CD4-positive, alpha-beta T cell treated with Interleukin-6 at 100 ng/mL for 8 hours (primary cell): Measurements from ENCODE around the gene CREB1.
"Not testable (repeated sequence)": the region's sequence is repeated elsewhere in the genome, so short reads cannot be mapped to it uniquely, and the experiment has no call there.

Experiments used
- DNase-seq: peaks from one replicate; pipeline ENCODE4 v3.0.0-alpha.2; 2020; ENCODE audit warnings: mixed read lengths, low spot score

Gene CREB1

DNA sequence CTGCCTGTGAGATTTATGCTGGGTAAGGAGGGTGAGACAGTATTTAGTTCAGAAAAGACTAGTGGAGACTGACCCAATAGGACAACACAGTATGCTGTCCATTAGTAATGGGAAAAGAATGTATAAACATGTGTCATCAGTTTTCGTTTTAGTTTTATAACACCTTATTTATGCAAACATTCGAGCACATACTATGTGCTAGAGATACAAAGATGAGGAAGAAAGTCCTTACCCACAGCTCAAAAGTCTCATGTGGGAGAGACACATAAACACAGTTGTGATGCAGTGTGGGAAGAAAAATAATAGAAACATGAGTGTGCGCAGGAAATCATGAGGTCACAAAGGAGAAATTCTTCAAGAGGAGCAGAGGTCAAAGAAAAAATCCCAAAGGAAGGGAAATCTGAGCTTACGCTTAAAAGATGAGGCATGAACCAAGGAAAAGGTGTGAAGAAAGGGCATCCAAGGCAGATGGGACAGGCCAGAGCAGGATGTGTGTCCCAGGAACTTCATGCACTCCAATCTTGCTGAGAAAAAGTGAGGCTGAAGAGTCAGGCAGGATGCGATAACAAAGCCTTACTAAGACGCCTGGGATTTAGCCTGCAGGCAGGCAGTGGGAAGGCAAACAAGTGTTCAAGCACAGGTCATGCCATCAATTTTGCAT lies 87.4 kb downstream of the CREB1 start:
- DNase-seq = no peak

DNA sequence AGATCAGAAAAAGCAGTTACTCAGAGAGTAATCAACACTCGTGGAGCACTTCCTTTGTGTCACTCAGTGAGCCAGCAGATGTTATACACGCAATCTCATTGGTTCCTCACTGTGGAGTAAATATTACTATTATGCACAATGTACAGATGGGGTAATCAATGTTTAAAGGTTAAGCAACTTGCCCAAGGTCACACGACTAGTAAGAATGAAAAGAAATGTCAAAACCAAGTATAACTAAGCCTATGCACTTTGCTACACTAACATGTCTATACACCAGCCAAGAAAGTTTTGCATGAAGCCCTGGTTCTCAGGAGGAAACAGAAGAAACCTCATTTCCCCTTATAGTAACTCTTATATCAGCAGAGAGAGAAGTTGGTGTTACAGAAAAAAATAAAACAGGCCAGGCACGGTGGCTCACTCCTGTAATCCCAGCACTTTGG lies 90.0 kb downstream of the CREB1 start:
- DNase-seq = no peak

DNA sequence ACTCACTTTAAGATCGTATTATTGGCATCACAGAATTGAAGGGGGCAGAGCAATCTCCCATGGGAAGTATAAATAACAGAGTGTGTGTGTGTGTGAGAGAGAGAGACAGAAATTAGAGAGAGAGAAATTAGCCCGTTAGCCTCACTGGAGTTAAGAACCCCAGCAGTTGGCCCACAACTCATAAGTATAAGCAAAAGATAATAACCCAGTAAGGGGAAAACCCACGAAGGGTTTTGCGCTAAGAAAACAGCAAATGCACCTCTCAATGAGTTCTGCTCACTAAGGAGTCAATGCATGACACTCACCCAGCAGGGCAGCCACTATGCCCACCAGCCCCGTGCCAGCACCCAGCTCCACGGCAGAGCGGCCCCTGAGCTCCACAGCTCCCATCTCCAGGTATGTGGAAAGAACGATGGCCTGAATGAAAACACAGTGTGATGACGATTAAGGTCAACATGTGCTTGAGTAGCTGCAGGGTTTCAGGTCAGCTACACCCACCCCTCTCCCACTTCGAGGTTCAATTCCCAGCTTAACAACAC lies 91.8 kb downstream of the CREB1 start:
- no peak for DNase-seq

GRCh38 chr2:207624185-207625013 lies 94.6 kb downstream of the CREB1 start:
- DNase-seq = peak; percentile 66

DNA sequence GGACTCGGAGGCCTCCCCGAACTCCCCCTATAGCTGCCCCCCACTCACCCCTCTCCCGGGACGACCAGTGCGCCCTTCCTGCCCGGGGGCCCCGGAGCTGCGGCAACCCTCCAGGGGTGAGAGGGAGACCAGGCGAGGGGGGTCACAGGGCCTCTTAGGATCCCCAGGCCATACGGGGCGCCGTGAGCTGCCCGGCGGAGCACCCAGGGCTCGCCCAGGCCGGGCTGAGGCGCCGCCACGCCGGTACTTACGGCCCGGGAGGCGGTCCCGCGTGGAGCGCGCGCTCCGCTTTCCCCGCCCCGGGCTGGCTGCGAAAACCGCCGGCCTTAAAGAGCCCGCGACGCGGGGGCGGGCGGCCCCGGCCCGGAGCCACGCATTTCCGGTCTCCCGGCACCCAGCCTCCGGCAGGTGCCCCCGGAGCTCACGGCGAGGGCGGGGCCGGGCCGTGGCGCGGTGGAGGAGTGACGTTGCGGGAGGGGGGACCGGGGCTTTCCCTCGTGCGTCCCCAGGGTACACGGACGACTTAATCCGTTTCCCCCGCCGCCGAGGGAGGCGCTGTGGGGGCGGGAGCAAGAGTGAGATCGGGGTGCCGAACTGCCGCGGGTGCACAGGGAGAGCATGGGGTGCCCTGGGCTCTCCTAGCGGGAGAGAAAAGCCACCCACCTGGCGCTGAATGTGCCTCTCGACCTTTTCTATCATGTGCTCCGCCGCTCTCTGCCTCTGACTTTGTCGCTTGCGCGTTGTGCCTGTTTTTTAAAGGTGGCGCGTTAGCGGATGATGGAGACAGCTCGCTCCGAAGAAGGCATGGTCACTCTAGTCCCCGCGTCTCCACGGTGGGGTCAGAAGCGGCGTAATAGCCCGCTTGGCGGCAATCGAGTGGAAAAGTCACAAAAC lies 95.5 kb downstream of the CREB1 start, which contains the start of gene METTL21A:
Gene METTL21A (minus strand): TSS at position 381 of the 894 bp plus-strand sequence. CDS start 1,019 bp downstream, outside the sequence.
- DNase-seq = peak; percentile 95

GRCh38 chr2:207629553-207629952 lies 99.8 kb downstream of the CREB1 start:
- no peak for DNase-seq

- no peak for DNase-seq
Observed at GRCh38 chr2:207630491-207630890, 100.7 kb downstream of the CREB1 start.

GRCh38 chr2:207632575-207633493 lies 103.1 kb downstream of the CREB1 start:
- no peak for DNase-seq

DNA sequence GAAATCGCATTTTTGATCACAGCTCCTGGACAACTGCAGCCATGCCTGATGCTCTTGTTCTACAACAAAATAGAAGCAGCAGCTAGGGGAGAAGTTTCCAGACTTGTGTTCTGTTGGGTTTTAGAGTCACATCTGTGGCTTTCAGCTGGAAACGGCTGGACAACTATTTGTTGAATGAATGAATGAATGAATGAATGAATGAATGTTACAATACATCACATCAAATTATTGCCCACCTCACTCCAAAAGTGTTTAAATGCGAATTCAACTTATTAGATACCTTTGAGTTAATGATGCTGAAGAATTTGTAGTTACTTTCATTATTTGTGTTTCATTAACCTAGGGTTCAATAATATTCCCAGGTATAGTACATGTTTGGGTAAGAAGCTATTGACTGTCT lies 103.9 kb downstream of the CREB1 start:
- no peak for DNase-seq

- no peak for DNase-seq
Observed at GRCh38 chr2:207635468-207636200, 105.9 kb downstream of the CREB1 start.

- DNase-seq = not testable (repeated sequence)
Observed at GRCh38 chr2:207639288-207639687, 109.5 kb downstream of the CREB1 start.

DNA sequence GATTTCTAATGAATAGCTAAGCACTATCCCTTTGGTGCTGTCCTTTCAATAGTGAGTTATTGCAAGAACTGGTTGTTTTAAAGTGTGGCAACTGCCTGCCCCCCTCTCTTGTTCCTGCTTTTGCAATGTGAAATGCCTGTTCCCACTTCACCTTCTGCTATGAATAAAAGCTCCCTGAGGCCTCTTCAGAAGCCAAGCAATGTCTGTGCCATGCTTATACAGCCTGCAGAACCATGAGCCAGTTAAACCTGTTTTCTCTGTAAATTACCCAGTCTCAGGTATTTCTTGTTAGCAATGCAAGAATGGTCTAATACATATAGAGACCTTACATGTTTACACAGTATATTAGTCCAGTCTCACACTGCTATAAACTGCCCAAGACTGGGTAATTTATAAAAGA lies 110.4 kb downstream of the CREB1 start:
- no peak for DNase-seq

- DNase-seq = no peak
Observed at GRCh38 chr2:207640661-207641060, 110.9 kb downstream of the CREB1 start.

DNA sequence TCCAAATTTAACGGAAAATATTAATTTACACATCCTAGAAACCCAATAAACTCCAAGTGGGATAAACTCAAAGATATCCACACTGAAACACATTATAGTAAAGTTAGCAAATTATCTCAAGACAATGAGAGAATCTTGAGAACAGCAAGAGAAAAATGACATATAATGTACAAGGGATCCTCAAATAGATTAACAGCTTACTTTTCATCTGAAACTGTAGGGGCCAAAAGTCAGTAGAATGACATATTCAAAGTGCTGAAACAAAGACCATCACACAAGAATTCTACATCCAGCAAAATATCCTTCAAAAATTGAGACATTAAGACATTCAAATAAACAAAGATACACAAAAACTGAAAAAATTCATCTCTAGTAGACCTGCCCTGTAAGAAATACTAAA lies 114.1 kb downstream of the CREB1 start:
- DNase-seq = no peak

DNA sequence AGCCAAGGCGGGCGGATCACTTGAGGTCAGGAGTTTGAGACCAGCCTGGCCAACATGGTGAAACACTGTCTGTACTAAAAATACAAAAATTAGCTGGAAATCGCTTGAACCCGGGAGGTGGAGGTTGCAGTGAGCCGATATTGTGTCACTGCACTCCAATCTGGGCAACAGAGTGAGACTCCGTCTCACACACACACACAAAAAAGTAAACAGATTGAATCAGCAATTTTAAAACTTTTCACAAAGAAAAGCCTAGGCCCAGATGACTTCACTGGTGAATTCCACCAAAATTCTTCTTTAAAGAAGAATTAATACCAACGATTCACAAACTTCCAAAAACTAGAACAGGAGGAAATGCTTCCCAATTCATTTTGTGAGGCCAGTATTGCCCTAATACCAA lies 116.8 kb downstream of the CREB1 start:
- not testable (repeated sequence) for DNase-seq
